HG02798 (cell line): ENCODE measurements around the gene PAPPA.

Experiments
- ATAC-seq: cut with Tn5 transposase; IDR thresholded peaks from one replicate; pipeline ENCODE4 v1.9.1; 2021; ENCODE audit warnings: mild to moderate bottlenecking; ENCODE audit not compliant: unreplicated experiment, poor library complexity

Gene PAPPA

DNA sequence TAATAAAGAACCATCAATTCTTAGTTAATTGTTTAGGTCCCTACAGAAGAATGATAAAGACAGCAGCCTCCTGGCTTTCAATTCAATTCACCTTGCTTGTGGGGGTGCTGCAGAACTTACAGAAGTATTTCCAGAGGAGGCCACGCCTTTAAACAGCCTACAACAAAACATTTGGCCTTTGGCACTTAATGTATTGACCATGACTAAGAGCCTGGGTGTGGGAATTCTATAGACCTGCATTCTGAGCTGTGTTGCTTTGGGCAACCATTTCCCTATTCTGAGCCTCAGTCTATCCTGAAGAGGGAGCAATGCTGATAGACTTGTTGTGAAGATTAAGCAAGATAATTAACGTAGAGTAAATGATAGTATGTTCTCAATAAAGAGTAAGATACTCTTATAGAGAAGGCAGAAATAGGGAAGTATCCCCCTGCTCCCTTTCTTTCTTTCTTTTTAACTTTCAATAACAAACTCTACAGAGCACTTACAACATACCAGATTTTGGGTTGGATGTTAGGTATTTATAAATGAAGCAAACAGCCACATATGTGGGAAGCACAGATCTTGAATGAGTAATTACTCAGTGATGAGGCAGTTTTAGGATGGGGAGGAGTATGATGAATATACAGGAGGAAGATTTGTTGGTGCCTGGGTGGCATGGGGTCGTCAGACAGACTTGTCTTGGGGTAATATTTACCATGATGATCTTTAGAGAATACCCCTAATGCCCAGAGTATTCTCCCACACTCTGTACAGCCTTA lies 28.4 kb downstream of the PAPPA start:
- no peak for ATAC-seq

- no peak for ATAC-seq
Observed at GRCh38 chr9:116182876-116183275, 29.3 kb downstream of the PAPPA start.

DNA sequence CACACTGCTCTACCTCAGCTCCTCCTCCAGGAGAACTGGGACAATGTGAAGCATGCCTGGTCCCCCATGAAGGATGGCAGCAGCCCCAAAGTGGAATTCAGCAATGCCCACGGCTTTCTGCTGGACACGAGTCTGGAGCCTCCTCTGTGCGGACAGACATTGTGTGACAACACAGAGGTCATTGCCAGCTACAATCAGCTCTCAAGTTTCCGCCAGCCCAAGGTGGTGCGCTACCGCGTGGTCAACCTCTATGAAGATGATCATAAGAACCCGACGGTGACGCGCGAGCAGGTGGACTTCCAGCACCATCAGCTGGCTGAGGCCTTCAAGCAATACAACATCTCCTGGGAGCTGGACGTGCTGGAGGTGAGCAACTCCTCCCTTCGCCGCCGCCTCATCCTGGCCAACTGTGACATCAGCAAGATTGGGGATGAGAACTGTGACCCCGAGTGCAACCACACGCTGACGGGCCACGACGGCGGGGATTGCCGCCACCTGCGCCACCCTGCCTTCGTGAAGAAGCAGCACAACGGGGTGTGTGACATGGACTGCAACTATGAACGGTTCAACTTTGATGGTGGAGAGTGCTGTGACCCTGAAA lies 34.1 kb downstream of the PAPPA start:
- ATAC-seq: no peak

GRCh38 chr9:116189683-116190082 lies 36.1 kb downstream of the PAPPA start:
- no peak for ATAC-seq

- no peak for ATAC-seq
Observed at GRCh38 chr9:116190637-116191396, 37.2 kb downstream of the PAPPA start.

- ATAC-seq: no peak
Observed at GRCh38 chr9:116191576-116192415, 38.2 kb downstream of the PAPPA start.

- ATAC-seq: no peak
Observed at GRCh38 chr9:116193636-116194035, 40.0 kb downstream of the PAPPA start.

GRCh38 chr9:116196806-116197205 lies 43.2 kb downstream of the PAPPA start:
- no peak for ATAC-seq

DNA sequence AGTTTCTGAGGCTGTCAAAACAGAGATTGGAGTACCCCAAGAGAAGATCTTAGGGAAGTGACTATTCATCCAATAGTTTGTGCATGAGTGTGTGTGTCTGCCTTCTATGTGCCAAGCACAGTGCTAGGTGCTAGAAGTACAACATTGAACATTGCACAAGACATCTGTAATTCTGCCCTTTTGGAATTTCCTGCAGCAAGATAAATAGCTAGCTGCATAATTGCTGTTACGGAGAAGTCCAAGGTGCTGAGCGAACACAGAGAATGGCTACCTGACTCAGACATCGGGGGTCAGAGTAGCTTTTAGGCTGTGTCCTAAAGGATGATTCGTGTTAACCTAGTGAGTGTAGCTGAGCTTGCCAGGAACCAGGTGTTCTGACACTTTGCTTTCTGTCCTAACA lies 44.8 kb downstream of the PAPPA start:
- no peak for ATAC-seq

DNA sequence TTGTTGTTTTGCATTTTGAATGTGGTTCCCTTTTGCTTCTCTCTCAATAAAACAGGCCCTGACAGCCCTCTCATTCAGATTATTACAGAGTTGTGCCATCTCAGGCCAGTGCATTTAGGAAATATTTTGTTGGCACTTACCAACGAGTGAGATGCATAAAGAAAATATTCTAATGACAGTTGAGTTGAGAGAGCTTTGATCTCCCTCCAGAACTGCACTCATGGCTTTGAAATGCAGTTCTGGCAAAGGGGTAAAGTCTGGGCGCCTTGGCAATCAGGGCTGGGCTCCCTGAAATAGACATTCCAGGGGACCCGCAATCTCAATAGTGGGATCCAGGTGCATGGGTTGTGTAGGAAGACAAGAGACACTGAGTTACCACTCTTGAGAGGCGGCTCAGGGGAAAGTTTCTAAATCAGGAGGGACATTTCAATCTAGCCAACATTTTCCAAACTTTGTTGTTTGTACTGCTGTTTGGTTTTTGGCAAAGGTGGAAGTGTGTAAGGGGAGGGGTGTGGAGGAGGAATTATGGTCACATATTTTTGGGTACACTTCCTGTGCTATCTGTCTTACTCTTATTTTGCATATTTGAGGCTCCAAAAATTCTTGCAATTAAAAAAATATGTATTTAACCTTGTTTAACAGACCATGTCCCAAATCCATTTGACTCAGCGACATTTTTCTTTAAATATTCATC lies 48.8 kb downstream of the PAPPA start:
- ATAC-seq: no peak

DNA sequence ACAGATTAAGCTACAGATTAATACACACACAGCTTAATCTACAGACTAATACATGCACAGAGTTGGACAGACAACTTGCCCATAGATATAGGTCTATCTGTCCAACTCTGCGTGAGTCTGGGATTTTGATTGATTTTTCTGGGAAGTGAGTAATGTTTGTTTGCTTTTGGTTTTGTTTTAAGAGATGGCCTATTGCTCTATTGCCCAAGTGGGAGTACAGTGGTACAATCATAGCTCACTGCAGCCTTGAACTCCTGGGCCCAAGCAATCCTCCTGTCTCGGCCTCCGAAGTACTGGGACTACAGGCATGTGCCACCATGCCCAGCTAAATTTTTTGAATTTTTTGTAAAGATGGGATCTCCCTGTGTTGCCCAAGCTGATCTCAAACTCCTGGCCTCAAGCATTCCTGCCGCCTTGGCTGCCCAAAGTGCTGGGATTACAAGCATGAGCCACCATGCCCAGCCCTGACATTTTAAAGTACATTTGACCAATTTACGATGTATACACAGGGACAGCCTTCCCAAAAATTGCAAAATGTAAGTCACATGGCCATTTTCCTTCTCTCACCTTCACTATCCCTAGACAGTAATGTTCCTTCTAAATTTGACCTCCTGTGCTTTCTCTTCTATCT lies 50.8 kb downstream of the PAPPA start:
- ATAC-seq: no peak

GRCh38 chr9:116207371-116208111 lies 54.0 kb downstream of the PAPPA start:
- no peak for ATAC-seq

- no peak for ATAC-seq
Observed at GRCh38 chr9:116208417-116209232, 55.0 kb downstream of the PAPPA start.

- no peak for ATAC-seq
Observed at GRCh38 chr9:116209414-116210116, 56.0 kb downstream of the PAPPA start.

GRCh38 chr9:116212986-116213692 lies 59.5 kb downstream of the PAPPA start:
- no peak for ATAC-seq

DNA sequence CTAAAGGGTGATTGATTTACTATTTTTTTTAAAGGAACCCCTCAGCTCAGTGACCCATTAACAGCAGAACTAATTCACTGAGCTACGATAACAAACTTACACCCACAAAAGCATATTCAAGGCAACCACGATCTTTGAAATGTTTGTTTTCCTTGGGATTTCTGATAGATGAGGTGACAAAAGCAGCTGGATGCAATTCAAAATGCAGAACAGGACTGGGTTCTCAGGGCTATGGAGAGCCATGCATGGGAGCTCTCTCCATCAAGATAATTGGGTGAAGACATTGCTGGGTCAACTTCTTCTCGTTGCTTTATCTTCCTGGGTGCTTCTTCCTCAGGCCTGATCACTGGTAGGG lies 60.1 kb downstream of the PAPPA start:
- ATAC-seq: no peak

GRCh38 chr9:116218399-116218798 lies 64.8 kb downstream of the PAPPA start:
- no peak for ATAC-seq
